Measurements from ENCODE around the gene TMEM52. TPM values are rescaled to one million over a fixed set of nuclear protein-coding genes. Genes with fewer than 3 reads are reported as not detected.

Gene TMEM52
- total and polyA plus RNA-seq, 2 of the 13 experiments (the other 11 are each of a cell fraction or from before 2014, with no cell fraction given), result 13.2 to 18.7 TPM

- 0 out of 2 replicates have a peak, but pooled peaks have one; percentile 26 for TF ChIP-seq ARID5B (CRISPR knock-in tag; IDR thresholded peaks at IDR 0.05)
- TF ChIP-seq ZNF772 (CRISPR knock-in tag; IDR thresholded peaks at IDR 0.05), result peak; percentile 23; the same call in 1 of the 2 replicates
- no peak for TF ChIP-seq MIER3 (CRISPR knock-in tag; IDR thresholded peaks at IDR 0.05; ENCODE audit: borderline replicate concordance)
- TF ChIP-seq SMAD9 (CRISPR knock-in tag; IDR thresholded peaks at IDR 0.05), result no peak
- TF ChIP-seq ZNF761 (CRISPR knock-in tag; conservative IDR thresholded peaks at IDR 0.05), result peak; percentile 51; the same call in 1 of the 2 replicates
- TF ChIP-seq REXO4 (CRISPR knock-in tag; IDR thresholded peaks at IDR 0.05; ENCODE audit: borderline replicate concordance), result no peak
- TF ChIP-seq YEATS4 (CRISPR knock-in tag; IDR thresholded peaks at IDR 0.05; ENCODE audit: borderline replicate concordance), result 0 out of 2 replicates have a peak, but pooled peaks have one; percentile 19
- TF ChIP-seq ZNF660 (CRISPR knock-in tag; IDR thresholded peaks at IDR 0.05; ENCODE audit: borderline replicate concordance, low read depth), result no peak
- no peak for TF ChIP-seq ZNF574 (CRISPR knock-in tag; IDR thresholded peaks at IDR 0.05)
- TF ChIP-seq HINFP (CRISPR knock-in tag; IDR thresholded peaks at IDR 0.05; ENCODE audit: low read depth), result peak; percentile 15; the same call in 1 of the 2 replicates
- no peak for TF ChIP-seq TAF15 (IDR thresholded peaks at IDR 0.05; ENCODE audit: low read depth, low read length, poor library complexity, severe bottlenecking)
- 0 out of 2 replicates have a peak, but pooled peaks have one; percentile 35 for TF ChIP-seq REL (CRISPR knock-in tag; conservative IDR thresholded peaks at IDR 0.05)
- no peak for TF ChIP-seq POLR2AphosphoS2 (IDR thresholded peaks at IDR 0.05; ENCODE audit: low read depth, low read length)
- peak; percentile 26 for TF ChIP-seq HIC2 (CRISPR knock-in tag; IDR thresholded peaks at IDR 0.05; ENCODE audit: low read depth)
- TF ChIP-seq IRX3 (CRISPR knock-in tag; IDR thresholded peaks at IDR 0.05; ENCODE audit: borderline replicate concordance, low read depth), result 0 out of 2 replicates have a peak, but pooled peaks have one; percentile 45
Observed at GRCh38 chr1:1920608-1921458, 1.8 kb upstream of the TMEM52 start (continued).
